MM.1S (cell line): ENCODE measurements around the gene LANCL2.

Experiments used
- DNase-seq: peaks from one replicate; pipeline ENCODE4 v3.0.0-alpha.2; 2015
- H2AFZ ChIP-seq: fragments of 300-600 bp; sonication (generic); 2 replicates; pipeline ENCODE4 v1.6.0; 2016; ENCODE audit warnings: antibody characterized with exemption, low read length
- H3F3A ChIP-seq: fragments of 300-600 bp; sonication (generic); 2 replicates; pipeline ENCODE4 v1.6.1; 2016; ENCODE audit warnings: mild to moderate bottlenecking, antibody characterized with exemption, low read length, moderate library complexity, mixed read lengths; ENCODE audit not compliant: insufficient read depth
- H3K27ac ChIP-seq: fragments of 300-600 bp; sonication (generic); 2 replicates; pipeline ENCODE4 v1.5.1; 2016; ENCODE audit warnings: mild to moderate bottlenecking, low read length
- H3K27me3 ChIP-seq: fragments of 300-600 bp; sonication (generic); replicated peaks from 2 replicates; pipeline ENCODE4 v1.6.0; 2016; ENCODE audit warnings: low read length; ENCODE audit not compliant: insufficient read depth
- H3K36me3 ChIP-seq: fragments of 300-600 bp; sonication (generic); replicated peaks from 2 replicates; pipeline ENCODE4 v1.6.1; 2016; ENCODE audit warnings: mild to moderate bottlenecking, low read length, mixed read lengths; ENCODE audit not compliant: insufficient read depth
- H3K4me1 ChIP-seq: fragments of 300-600 bp; sonication (generic); 2 replicates; pipeline ENCODE4 v1.6.1; 2016; ENCODE audit warnings: low read length, mixed read lengths
- H3K4me2 ChIP-seq: fragments of 300-600 bp; sonication (generic); 2 replicates; pipeline ENCODE4 v1.6.0; 2016; ENCODE audit warnings: low read depth, low read length
- H3K4me3 ChIP-seq: fragments of 300-600 bp; sonication (generic); 2 replicates; pipeline ENCODE4 v1.5.1; 2016; ENCODE audit warnings: low read length, mixed read lengths
- H3K79me2 ChIP-seq: fragments of 300-600 bp; sonication (generic); 2 replicates; pipeline ENCODE4 v1.6.1; 2016; ENCODE audit warnings: mixed run types, low read length, mixed read lengths
- H3K9ac ChIP-seq: fragments of 300-600 bp; sonication (generic); 2 replicates; pipeline ENCODE4 v1.6.1; 2016; ENCODE audit warnings: low read length, mixed read lengths
- H3K9me2 ChIP-seq: fragments of 300-600 bp; sonication (generic); replicated peaks from 2 replicates; pipeline ENCODE4 v1.6.1; 2016; ENCODE audit warnings: mild to moderate bottlenecking, low read length, mixed read lengths; ENCODE audit not compliant: insufficient read depth
- H3K9me3 ChIP-seq: fragments of 300-600 bp; sonication (generic); replicated peaks from 2 replicates; pipeline ENCODE4 v1.6.1; 2016; ENCODE audit warnings: mild to moderate bottlenecking, low read length, mixed read lengths; ENCODE audit not compliant: insufficient read depth
- H4K20me1 ChIP-seq: fragments of 300-600 bp; sonication (generic); 2 replicates; pipeline ENCODE4 v1.6.1; 2016; ENCODE audit warnings: mild to moderate bottlenecking, low read length, moderate library complexity, mixed read lengths; ENCODE audit not compliant: insufficient read depth
- CTCF ChIP-seq: fragments of 300-600 bp; sonication (generic); IDR thresholded peaks from 2 replicates; pipeline ENCODE4 v1.5.1; 2016; ENCODE audit warnings: antibody characterized with exemption, low read length, mixed read lengths
- EZH2 ChIP-seq: fragments of 300-600 bp; sonication (generic); optimal IDR thresholded peaks from 2 replicates; pipeline ENCODE3; 2017; ENCODE audit warnings: low read depth, mild to moderate bottlenecking, antibody characterized with exemption, low read length, mixed read lengths
- EZH2phosphoT487 ChIP-seq: fragments of 300-600 bp; sonication (generic); IDR thresholded peaks from 2 replicates; pipeline ENCODE4 v1.6.1; 2018; ENCODE audit warnings: antibody characterized with exemption, low read length

LANCL2 gene

DNA sequence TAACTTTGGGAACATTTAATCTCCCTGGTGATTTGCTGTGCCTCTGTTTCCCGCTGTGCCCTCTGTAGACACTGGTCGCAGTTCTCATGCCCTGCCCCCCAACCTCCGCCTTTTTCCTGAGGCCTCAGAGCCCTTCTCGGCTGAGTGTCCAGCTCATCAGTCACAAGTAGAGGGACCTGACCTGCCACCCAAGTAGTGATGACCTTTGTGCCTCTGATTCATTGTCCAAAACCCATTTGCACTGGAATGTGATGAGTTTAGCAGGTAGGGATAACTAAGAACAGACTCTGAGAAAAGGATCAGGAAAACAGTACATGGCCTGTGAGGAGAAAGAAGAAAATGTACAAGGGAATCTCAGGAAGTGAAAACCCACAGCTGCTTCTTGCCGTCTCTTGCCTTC is 58.8 kb downstream of the LANCL2 start:
- H3K4me3 ChIP-seq = no peak overlapping the region
- H3K4me2 ChIP-seq = no peak overlapping the region
- no peak overlapping the region for H3K27ac ChIP-seq
- H3K36me3 ChIP-seq = no peaks in the 10 kb centered on the region
- no peaks in the 10 kb centered on the region for H3K4me1 ChIP-seq
- H2AFZ ChIP-seq = no peak overlapping the region
- H4K20me1 ChIP-seq = no peaks in the 10 kb centered on the region
- H3K27me3 ChIP-seq = no peaks in the 10 kb centered on the region
- H3F3A ChIP-seq = no peaks in the 10 kb centered on the region
- H3K79me2 ChIP-seq = no peaks in the 10 kb centered on the region
- DNase-seq = no peak
- no peak overlapping the region for H3K9ac ChIP-seq
- H3K9me3 ChIP-seq = no peaks in the 10 kb centered on the region
- H3K9me2 ChIP-seq = no peaks in the 10 kb centered on the region
- TF ChIP-seq CTCF (no peak), EZH2 (no peak), EZH2phosphoT487 (no peak)

GRCh38 chr7:55425141-55425752 is 60.1 kb downstream of the LANCL2 start:
- Histone ChIP-seq H3K9me2 (no peaks in the 10 kb centered on the region), H2AFZ (no peak overlapping the region), H3K9ac (no peak overlapping the region), H3K36me3 (no peaks in the 10 kb centered on the region), H3K27ac (no peak overlapping the region), H3K4me1 (no peaks in the 10 kb centered on the region), H3K27me3 (no peaks in the 10 kb centered on the region), H4K20me1 (no peaks in the 10 kb centered on the region), H3F3A (no peaks in the 10 kb centered on the region), H3K4me2 (no peak overlapping the region), H3K9me3 (no peaks in the 10 kb centered on the region), H3K4me3 (no peak overlapping the region), H3K79me2 (no peaks in the 10 kb centered on the region)
- TF ChIP-seq EZH2phosphoT487 (no peak), EZH2 (no peak), CTCF (no peak)
- no peak for DNase-seq

DNA sequence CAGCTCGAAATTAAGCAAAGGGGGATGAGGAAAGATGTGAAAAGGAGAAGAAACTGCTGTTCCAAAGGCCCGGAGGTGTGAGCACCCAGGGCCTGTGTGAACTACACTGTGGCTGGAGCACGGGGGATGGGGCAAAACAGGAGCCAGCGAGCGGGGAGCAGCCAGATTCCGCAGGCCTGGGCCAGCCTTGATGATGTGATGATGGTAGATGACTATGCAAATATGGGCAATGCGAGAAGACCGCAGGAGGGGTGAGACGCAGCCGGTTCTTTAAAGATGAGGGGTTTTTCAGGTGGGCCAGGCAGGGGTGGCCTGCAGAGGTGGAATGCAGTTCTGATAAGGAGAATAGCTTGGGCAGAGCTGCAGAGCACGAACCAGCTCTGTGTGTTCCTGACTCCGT is 61.5 kb downstream of the LANCL2 start:
- Histone ChIP-seq H3K9me3 (no peaks in the 10 kb centered on the region), H3K79me2 (no peaks in the 10 kb centered on the region), H3K9me2 (no peaks in the 10 kb centered on the region), H3K4me1 (no peaks in the 10 kb centered on the region), H3K4me2 (no peak overlapping the region), H3F3A (no peaks in the 10 kb centered on the region), H3K36me3 (no peaks in the 10 kb centered on the region), H3K4me3 (no peak overlapping the region), H3K27me3 (no peaks in the 10 kb centered on the region), H2AFZ (no peak overlapping the region), H3K9ac (no peak overlapping the region), H3K27ac (no peak overlapping the region), H4K20me1 (no peaks in the 10 kb centered on the region)
- TF ChIP-seq EZH2 = no peak
- no peak for TF ChIP-seq EZH2phosphoT487
- TF ChIP-seq CTCF = no peak
- no peak for DNase-seq
